ENCODE measurements around the gene JAZF1.

The JAZF1 gene

GRCh38 chr7:28072876-28073514 lies 107.6 kb downstream of the JAZF1 start:
- ATAC-seq: no peak
- no peak for DNase-seq

- DNase-seq (no peak), ATAC-seq (no peak)
Observed at GRCh38 chr7:28071570-28071969, 109.0 kb downstream of the JAZF1 start.

- ATAC-seq (no peak), DNase-seq (no peak)
Observed at GRCh38 chr7:28070297-28071055, 110.1 kb downstream of the JAZF1 start.

GRCh38 chr7:28069807-28070206 lies 110.8 kb downstream of the JAZF1 start:
- no peak for DNase-seq
- ATAC-seq: no peak

GRCh38 chr7:28069388-28069787 lies 111.2 kb downstream of the JAZF1 start:
- ATAC-seq (no peak), DNase-seq (no peak)

GRCh38 chr7:28068811-28069216 lies 111.8 kb downstream of the JAZF1 start:
- ATAC-seq (no peak), DNase-seq (no peak)

- no peak for DNase-seq
- no peak for ATAC-seq
Observed at GRCh38 chr7:28067171-28067570, 113.4 kb downstream of the JAZF1 start.

GRCh38 chr7:28065721-28066285 lies 114.8 kb downstream of the JAZF1 start:
- DNase-seq (no peak), ATAC-seq (no peak)

GRCh38 chr7:28065308-28065707 lies 115.3 kb downstream of the JAZF1 start:
- DNase-seq (no peak), ATAC-seq (no peak)

GRCh38 chr7:28064437-28064836 lies 116.2 kb downstream of the JAZF1 start:
- DNase-seq: no peak
- no peak for ATAC-seq

- DNase-seq (peak; percentile 75), ATAC-seq (peak; percentile 61)
Observed at GRCh38 chr7:28062197-28062991, 118.2 kb downstream of the JAZF1 start.

GRCh38 chr7:28061824-28062196 lies 118.8 kb downstream of the JAZF1 start:
- no peak for ATAC-seq
- DNase-seq: no peak

- no peak for DNase-seq
- ATAC-seq: no peak
Observed at GRCh38 chr7:28060371-28060950, 120.1 kb downstream of the JAZF1 start.

GRCh38 chr7:28055161-28055544 lies 125.4 kb downstream of the JAZF1 start:
- ATAC-seq (no peak), DNase-seq (no peak)

GRCh38 chr7:28054531-28055160 lies 125.9 kb downstream of the JAZF1 start:
- no peak for ATAC-seq
- no peak for DNase-seq

GRCh38 chr7:28052933-28053332 lies 127.7 kb downstream of the JAZF1 start:
- ATAC-seq: peak; percentile 43
- no peak for DNase-seq

GRCh38 chr7:28048694-28049093 lies 131.9 kb downstream of the JAZF1 start:
- ATAC-seq: no peak

GRCh38 chr7:28046035-28046434 lies 134.6 kb downstream of the JAZF1 start:
- ATAC-seq: no peak
- no peak for DNase-seq

More at GRCh38 chr7:28048694-28049093, 131.9 kb downstream of the JAZF1 start:
- DNase-seq: no peak

GRCh38 chr7:28045592-28045991 lies 135.0 kb downstream of the JAZF1 start:
- no peak for ATAC-seq
- no peak for DNase-seq

- DNase-seq (no peak), ATAC-seq (no peak)
Observed at GRCh38 chr7:28044825-28045224, 135.8 kb downstream of the JAZF1 start.

- ATAC-seq (no peak), DNase-seq (no peak)
Observed at GRCh38 chr7:28042721-28043120, 137.9 kb downstream of the JAZF1 start.
